ENCODE measurements around the gene YARS1.

The YARS1 gene

DNA sequence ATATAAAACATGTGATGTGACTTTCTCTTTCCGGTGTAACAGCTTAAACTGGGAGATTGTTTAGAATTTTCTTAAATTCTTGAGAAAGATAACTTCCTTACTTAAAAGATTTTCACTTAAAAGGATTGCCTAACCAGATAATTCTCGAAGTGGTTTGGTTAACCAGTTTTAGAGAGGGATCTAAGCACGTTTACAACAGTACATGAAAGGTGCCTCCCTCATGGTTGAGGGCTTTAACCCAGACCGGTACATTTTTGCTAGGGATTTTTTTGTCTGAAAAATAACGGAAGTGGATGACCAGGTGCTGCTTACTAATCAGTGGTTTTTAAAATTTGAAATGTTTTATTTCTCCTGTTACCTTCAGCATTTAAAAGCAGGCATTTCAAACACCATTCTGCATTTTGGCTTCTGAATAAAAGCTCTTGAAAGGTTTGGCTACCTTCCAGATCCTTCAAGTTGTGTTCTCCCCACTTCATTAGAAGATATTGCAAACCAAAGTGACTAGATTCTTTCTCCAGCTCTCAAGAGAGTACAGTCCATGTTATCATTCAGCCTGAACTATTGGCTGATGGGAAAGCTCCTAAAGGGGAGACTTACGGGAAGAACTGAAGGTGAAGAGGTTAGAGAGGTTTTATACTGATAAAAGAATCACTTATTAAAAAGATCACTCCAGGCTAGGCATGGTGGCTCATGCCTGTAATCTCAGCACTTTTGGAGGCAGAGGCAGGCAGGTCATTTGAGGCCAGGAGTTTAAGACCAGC is 13.1 kb upstream of the YARS1 start:
- Histone ChIP-seq H3K4me1 (ENCODE audit: insufficient read depth, insufficient read length) (no peaks in the 10 kb centered on the region), H3K9me3 (ENCODE audit: insufficient read depth, low read length) (no peaks in the 10 kb centered on the region), H3K9ac (ENCODE audit: insufficient read length, low read depth) (no peak overlapping the region), H3K36me3 (ENCODE audit: insufficient read depth, insufficient read length, low read length) (peaks cover 92% of the 10 kb centered on the region), H3K4me3 (ENCODE audit: insufficient read length, low read depth) (no peak overlapping the region), H3K27me3 (ENCODE audit: insufficient read depth, insufficient read length) (no peaks in the 10 kb centered on the region)
- no peak for TF ChIP-seq YY1 (IDR thresholded peaks at IDR 0.05; ENCODE audit: insufficient read depth, insufficient read length)
- TF ChIP-seq SUZ12 (IDR thresholded peaks at IDR 0.05; ENCODE audit: extremely low read depth, insufficient read depth, insufficient read length): no peak
- no peak for TF ChIP-seq ZNF274 (IDR thresholded peaks at IDR 0.05; ENCODE audit: low read depth, low read length)
- no peak for DNase-seq (ENCODE audit: low read depth, low spot score)

DNA sequence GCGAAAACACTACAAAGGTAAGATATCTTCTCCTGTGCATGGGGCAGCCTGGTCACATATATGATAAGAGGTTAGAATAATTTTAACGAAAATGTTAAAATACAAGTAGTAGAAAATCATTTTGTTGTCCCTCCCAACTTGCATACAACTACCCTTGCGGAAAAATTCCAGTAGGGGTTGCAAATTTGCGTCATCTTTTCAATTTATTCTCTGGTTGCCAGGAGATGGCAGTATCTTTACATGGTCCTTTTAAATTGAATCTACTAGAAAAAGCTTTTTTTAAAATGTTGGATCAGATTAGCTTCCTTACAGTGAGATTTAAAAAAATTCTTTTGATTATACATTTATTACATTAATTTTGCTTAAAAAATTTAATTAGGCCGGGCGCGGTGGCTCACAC is 11.2 kb upstream of the YARS1 start:
- Histone ChIP-seq H3K9ac (ENCODE audit: insufficient read length, low read depth) (no peak overlapping the region), H3K4me3 (ENCODE audit: insufficient read length, low read depth) (no peak overlapping the region), H3K4me1 (ENCODE audit: insufficient read depth, insufficient read length) (no peaks in the 10 kb centered on the region), H3K27me3 (ENCODE audit: insufficient read depth, insufficient read length) (no peaks in the 10 kb centered on the region), H3K36me3 (ENCODE audit: insufficient read depth, insufficient read length, low read length) (peaks cover 80% of the 10 kb centered on the region), H3K9me3 (ENCODE audit: insufficient read depth, low read length) (no peaks in the 10 kb centered on the region)
- TF ChIP-seq SUZ12 (IDR thresholded peaks at IDR 0.05; ENCODE audit: extremely low read depth, insufficient read depth, insufficient read length): no peak
- no peak for TF ChIP-seq YY1 (IDR thresholded peaks at IDR 0.05; ENCODE audit: insufficient read depth, insufficient read length)
- no peak for TF ChIP-seq ZNF274 (IDR thresholded peaks at IDR 0.05; ENCODE audit: low read depth, low read length)
- no peak for DNase-seq (ENCODE audit: low read depth, low spot score)

- H3K36me3 ChIP-seq (ENCODE audit: insufficient read depth, insufficient read length, low read length): peaks cover 61% of the 10 kb centered on the region
- no peaks in the 10 kb centered on the region for H3K4me1 ChIP-seq (ENCODE audit: insufficient read depth, insufficient read length)
- no peak overlapping the region for H3K4me3 ChIP-seq (ENCODE audit: insufficient read length, low read depth)
- no peak for DNase-seq (ENCODE audit: low read depth, low spot score)
- H3K9me3 ChIP-seq (ENCODE audit: insufficient read depth, low read length): no peaks in the 10 kb centered on the region
- H3K27me3 ChIP-seq (ENCODE audit: insufficient read depth, insufficient read length): no peaks in the 10 kb centered on the region
- H3K9ac ChIP-seq (ENCODE audit: insufficient read length, low read depth): no peak overlapping the region
- TF ChIP-seq YY1 (IDR thresholded peaks at IDR 0.05; ENCODE audit: insufficient read depth, insufficient read length) (no peak), SUZ12 (IDR thresholded peaks at IDR 0.05; ENCODE audit: extremely low read depth, insufficient read depth, insufficient read length) (no peak), ZNF274 (IDR thresholded peaks at IDR 0.05; ENCODE audit: low read depth, low read length) (no peak)
These were observed 8.0 kb upstream of the YARS1 start for GRCh38 chr1:32825181-32825580.

GRCh38 chr1:32818804-32819541 is 1.8 kb upstream of the YARS1 start:
- H3K9me3 ChIP-seq (ENCODE audit: insufficient read depth, low read length): no peaks in the 10 kb centered on the region
- peaks cover 24% of the 10 kb centered on the region for H3K36me3 ChIP-seq (ENCODE audit: insufficient read depth, insufficient read length, low read length)
- H3K4me3 ChIP-seq (ENCODE audit: insufficient read length, low read depth): peak overlapping the region; percentile 94
- TF ChIP-seq YY1 (IDR thresholded peaks at IDR 0.05; ENCODE audit: insufficient read depth, insufficient read length) (no peak), SUZ12 (IDR thresholded peaks at IDR 0.05; ENCODE audit: extremely low read depth, insufficient read depth, insufficient read length) (no peak), ZNF274 (IDR thresholded peaks at IDR 0.05; ENCODE audit: low read depth, low read length) (no peak)
- peak overlapping the region; percentile 100 for H3K9ac ChIP-seq (ENCODE audit: insufficient read length, low read depth)
- peaks cover 3% of the 10 kb centered on the region for H3K4me1 ChIP-seq (ENCODE audit: insufficient read depth, insufficient read length)
- DNase-seq (ENCODE audit: low read depth, low spot score): no peak
- H3K27me3 ChIP-seq (ENCODE audit: insufficient read depth, insufficient read length): no peaks in the 10 kb centered on the region

GRCh38 chr1:32817815-32818786 is 943 bp upstream of the YARS1 start:
- Histone ChIP-seq H3K27me3 (ENCODE audit: insufficient read depth, insufficient read length) (no peaks in the 10 kb centered on the region), H3K4me1 (ENCODE audit: insufficient read depth, insufficient read length) (peaks cover 5% of the 10 kb centered on the region), H3K9ac (ENCODE audit: insufficient read length, low read depth) (peak overlapping the region; percentile 100), H3K36me3 (ENCODE audit: insufficient read depth, insufficient read length, low read length) (peaks cover 31% of the 10 kb centered on the region), H3K4me3 (ENCODE audit: insufficient read length, low read depth) (peak overlapping the region; percentile 94), H3K9me3 (ENCODE audit: insufficient read depth, low read length) (no peaks in the 10 kb centered on the region)
- TF ChIP-seq ZNF274 (IDR thresholded peaks at IDR 0.05; ENCODE audit: low read depth, low read length): no peak
- peak; percentile 21 for TF ChIP-seq YY1 (IDR thresholded peaks at IDR 0.05; ENCODE audit: insufficient read depth, insufficient read length)
- DNase-seq (ENCODE audit: low read depth, low spot score): peak; percentile 82

DNA sequence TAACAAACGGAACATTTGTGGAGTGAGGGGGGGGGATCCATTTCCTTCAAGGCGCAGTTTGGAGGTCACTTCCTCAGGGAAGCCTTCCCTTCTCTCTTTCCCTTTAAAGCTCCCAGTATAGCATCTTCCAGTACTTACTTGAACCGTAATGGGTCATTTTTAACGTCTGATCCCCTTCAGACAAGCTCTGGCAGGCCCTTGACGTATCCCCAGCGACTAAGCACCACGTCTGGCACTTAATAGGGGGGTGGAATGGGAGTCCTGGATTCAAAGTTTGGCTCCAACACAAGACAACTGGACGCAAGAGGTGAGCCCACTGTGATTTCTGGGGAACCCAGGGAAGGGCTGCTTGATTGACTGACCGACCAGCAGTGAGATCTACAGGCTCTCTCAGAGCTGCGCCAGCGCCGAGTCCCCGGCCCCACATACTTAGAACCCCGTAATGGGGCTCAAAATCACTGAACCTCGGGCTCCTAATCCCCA is 441 bp downstream of the YARS1 start:
- H3K9ac ChIP-seq (ENCODE audit: insufficient read length, low read depth): peak overlapping the region; percentile 90
- TF ChIP-seq ZNF274 (IDR thresholded peaks at IDR 0.05; ENCODE audit: low read depth, low read length) (no peak), SUZ12 (IDR thresholded peaks at IDR 0.05; ENCODE audit: extremely low read depth, insufficient read depth, insufficient read length) (no peak), YY1 (IDR thresholded peaks at IDR 0.05; ENCODE audit: insufficient read depth, insufficient read length) (no peak)
- H3K4me1 ChIP-seq (ENCODE audit: insufficient read depth, insufficient read length): peaks cover 11% of the 10 kb centered on the region
- H3K27me3 ChIP-seq (ENCODE audit: insufficient read depth, insufficient read length): no peaks in the 10 kb centered on the region
- H3K9me3 ChIP-seq (ENCODE audit: insufficient read depth, low read length): no peaks in the 10 kb centered on the region
- peaks cover 35% of the 10 kb centered on the region for H3K36me3 ChIP-seq (ENCODE audit: insufficient read depth, insufficient read length, low read length)
- DNase-seq (ENCODE audit: low read depth, low spot score): no peak
- H3K4me3 ChIP-seq (ENCODE audit: insufficient read length, low read depth): peak overlapping the region; percentile 94
